ENCODE results near the gene CENPA. TPM values are rescaled to one million over a fixed set of nuclear protein-coding genes. Genes with fewer than 3 reads are reported as not detected.

CENPA gene
- total RNA-seq, 1 experiment from 2014 or later = 45.8 TPM

DNA sequence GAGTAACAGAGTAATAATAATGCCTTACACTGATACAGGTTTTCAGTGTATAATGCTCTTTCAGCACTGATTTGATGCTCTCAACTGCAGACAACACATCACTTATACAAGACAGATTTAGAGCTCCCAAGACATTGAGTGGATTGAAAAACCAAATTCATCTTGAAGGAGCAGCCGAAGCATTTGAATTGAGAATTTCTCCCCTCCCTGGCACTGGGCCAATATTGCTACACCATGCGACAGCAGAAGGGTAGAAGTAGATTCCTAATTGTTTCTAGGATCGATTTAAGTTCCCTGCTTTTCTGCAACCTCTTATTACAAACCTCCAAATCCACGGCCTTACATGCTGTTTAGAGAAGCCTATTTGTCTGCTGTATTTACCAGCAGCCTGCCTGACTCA is 15.5 kb downstream of the CENPA start:
- H3K9me2 ChIP-seq (ENCODE audit: insufficient read depth) = no peaks in the 10 kb centered on the region
- intact Hi-C loops (cut with micrococcal nuclease) = no loop called here
- no peaks in the 10 kb centered on the region for H3K27me3 ChIP-seq (ENCODE audit: insufficient read depth, low read length)
- no peak overlapping the region for H3K4me3 ChIP-seq (replicated peaks in 1 of 2; ENCODE audit: low read depth in 1 of 2, low read length in 2 of 2)
- no peak overlapping the region for H3K27ac ChIP-seq (ENCODE audit: low read depth, low read length)
- H3K4me2 ChIP-seq (ENCODE audit: low read length) = no peak overlapping the region
- RAD21 ChIA-PET (ENCODE audit: low non-redundant PET in 1 of 2, low total read pairs in 2 of 2, uncharacterized antibody in 2 of 2, unreplicated experiment in 2 of 2) = no interaction called here
- DNase-seq (ENCODE audit: low read depth, low spot score) = no peak
- TF ChIP-seq SIN3A (IDR thresholded peaks at IDR 0.05; ENCODE audit: low read depth) (no peak), ZFX (IDR thresholded peaks at IDR 0.05) (no peak), ZNF274 (IDR thresholded peaks at IDR 0.05; ENCODE audit: low read depth, low read length) (no peak), SRF (IDR thresholded peaks at IDR 0.05; ENCODE audit: low read depth) (no peak), FOSL1 (IDR thresholded peaks at IDR 0.05; ENCODE audit: low read depth) (no peak), ELF1 (IDR thresholded peaks at IDR 0.05; ENCODE audit: borderline replicate concordance, low read depth) (no peak), POLR2A (IDR thresholded peaks at IDR 0.05; ENCODE audit: borderline replicate concordance, extremely low read depth, insufficient read depth, insufficient read length) (no peak), YY1 (IDR thresholded peaks at IDR 0.05; ENCODE audit: extremely low read depth, insufficient replicate concordance, low read depth, low read length) (no peak), RAD21 (IDR thresholded peaks at IDR 0.05; ENCODE audit: low read depth) (no peak)
- TF ChIP-seq, protein P1, sequence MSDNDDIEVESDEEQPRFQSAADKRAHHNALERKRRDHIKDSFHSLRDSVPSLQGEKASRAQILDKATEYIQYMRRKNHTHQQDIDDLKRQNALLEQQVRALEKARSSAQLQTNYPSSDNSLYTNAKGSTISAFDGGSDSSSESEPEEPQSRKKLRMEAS (IDR thresholded peaks at IDR 0.05) = no peak
- TF ChIP-seq, protein P2, sequence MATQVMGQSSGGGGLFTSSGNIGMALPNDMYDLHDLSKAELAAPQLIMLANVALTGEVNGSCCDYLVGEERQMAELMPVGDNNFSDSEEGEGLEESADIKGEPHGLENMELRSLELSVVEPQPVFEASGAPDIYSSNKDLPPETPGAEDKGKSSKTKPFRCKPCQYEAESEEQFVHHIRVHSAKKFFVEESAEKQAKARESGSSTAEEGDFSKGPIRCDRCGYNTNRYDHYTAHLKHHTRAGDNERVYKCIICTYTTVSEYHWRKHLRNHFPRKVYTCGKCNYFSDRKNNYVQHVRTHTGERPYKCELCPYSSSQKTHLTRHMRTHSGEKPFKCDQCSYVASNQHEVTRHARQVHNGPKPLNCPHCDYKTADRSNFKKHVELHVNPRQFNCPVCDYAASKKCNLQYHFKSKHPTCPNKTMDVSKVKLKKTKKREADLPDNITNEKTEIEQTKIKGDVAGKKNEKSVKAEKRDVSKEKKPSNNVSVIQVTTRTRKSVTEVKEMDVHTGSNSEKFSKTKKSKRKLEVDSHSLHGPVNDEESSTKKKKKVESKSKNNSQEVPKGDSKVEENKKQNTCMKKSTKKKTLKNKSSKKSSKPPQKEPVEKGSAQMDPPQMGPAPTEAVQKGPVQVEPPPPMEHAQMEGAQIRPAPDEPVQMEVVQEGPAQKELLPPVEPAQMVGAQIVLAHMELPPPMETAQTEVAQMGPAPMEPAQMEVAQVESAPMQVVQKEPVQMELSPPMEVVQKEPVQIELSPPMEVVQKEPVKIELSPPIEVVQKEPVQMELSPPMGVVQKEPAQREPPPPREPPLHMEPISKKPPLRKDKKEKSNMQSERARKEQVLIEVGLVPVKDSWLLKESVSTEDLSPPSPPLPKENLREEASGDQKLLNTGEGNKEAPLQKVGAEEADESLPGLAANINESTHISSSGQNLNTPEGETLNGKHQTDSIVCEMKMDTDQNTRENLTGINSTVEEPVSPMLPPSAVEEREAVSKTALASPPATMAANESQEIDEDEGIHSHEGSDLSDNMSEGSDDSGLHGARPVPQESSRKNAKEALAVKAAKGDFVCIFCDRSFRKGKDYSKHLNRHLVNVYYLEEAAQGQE (IDR thresholded peaks at IDR 0.05; ENCODE audit: low read depth) = no peak
- TF ChIP-seq, protein P3, sequence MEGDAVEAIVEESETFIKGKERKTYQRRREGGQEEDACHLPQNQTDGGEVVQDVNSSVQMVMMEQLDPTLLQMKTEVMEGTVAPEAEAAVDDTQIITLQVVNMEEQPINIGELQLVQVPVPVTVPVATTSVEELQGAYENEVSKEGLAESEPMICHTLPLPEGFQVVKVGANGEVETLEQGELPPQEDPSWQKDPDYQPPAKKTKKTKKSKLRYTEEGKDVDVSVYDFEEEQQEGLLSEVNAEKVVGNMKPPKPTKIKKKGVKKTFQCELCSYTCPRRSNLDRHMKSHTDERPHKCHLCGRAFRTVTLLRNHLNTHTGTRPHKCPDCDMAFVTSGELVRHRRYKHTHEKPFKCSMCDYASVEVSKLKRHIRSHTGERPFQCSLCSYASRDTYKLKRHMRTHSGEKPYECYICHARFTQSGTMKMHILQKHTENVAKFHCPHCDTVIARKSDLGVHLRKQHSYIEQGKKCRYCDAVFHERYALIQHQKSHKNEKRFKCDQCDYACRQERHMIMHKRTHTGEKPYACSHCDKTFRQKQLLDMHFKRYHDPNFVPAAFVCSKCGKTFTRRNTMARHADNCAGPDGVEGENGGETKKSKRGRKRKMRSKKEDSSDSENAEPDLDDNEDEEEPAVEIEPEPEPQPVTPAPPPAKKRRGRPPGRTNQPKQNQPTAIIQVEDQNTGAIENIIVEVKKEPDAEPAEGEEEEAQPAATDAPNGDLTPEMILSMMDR (IDR thresholded peaks at IDR 0.05 in 2 of 3, conservative IDR thresholded peaks at IDR 0.05 in 1 of 3; ENCODE audit: borderline replicate concordance in 1 of 3, insufficient read depth in 1 of 3, low read depth in 2 of 3, low read length in 2 of 3) = no peak
- H3K4me1 ChIP-seq (ENCODE audit: control insufficient read depth in 1 of 2, insufficient read depth in 2 of 2, low read length in 2 of 2) = peaks cover 0 to 25% of the 10 kb centered on the region in 2 experiments; a peak in 2 of 4 replicates
- no peak overlapping the region for H3K9ac ChIP-seq (ENCODE audit: low read length)
- no TSS peak for BruUV-seq (replicated peaks)
- peaks cover 2 to 21% of the 10 kb centered on the region in 2 experiments for H3K36me3 ChIP-seq (ENCODE audit: control insufficient read depth in 1 of 2, insufficient read depth in 2 of 2, low read length in 2 of 2)
- H4K20me1 ChIP-seq (ENCODE audit: insufficient read depth) = no peaks in the 10 kb centered on the region
- CTCF ChIA-PET = no interaction called here
- H2AFZ ChIP-seq (ENCODE audit: low read depth, low read length, poor library complexity, severe bottlenecking) = no peak overlapping the region
- no peaks in the 10 kb centered on the region for H3K79me2 ChIP-seq (ENCODE audit: insufficient read depth, low read length)
- no peaks in the 10 kb centered on the region for H3K9me3 ChIP-seq (ENCODE audit: control insufficient read depth in 1 of 2, insufficient read depth in 1 of 2, low read depth in 1 of 2, low read length in 2 of 2)
- POLR2A ChIA-PET = no interaction called here
- ATAC-seq = no peak

All from HCT116 (cell line).